HepG2 (cell line): ENCODE data around the gene CDK5R1. TPM values are rescaled to one million over a fixed set of nuclear protein-coding genes. Genes with fewer than 3 reads are reported as not detected.

Source experiments
- polyA plus RNA-seq, 8 experiments: library from polyadenylated mRNA; depleted of rRNA in 3 of 8; stranded (reverse) in 7 of 8; unstranded in 1 of 8; fragments of >200 nt; fragmentation: Illumina TruSeq in 4 of 8; extraction: Trizol in 4 of 8; gene quantifications; 2 replicates each; pipeline versions ENCODE4 v1.2.1 to v1.2.3, GENCODE V29; 2011 to 2016; ENCODE audit warnings: low read depth in 4 of 8, missing spikeins in 1 of 8, mixed read lengths in 1 of 8; ENCODE audit not compliant: insufficient read depth in 1 of 8
- small RNA-seq, 3 experiments: library from RNA; depleted of rRNA; stranded (forward); fragments of <200 nt; gene quantifications; one replicate each; pipeline ENCODE3, GENCODE V24; 2012; ENCODE audit warnings: low read depth in 2 of 3, low replicate concordance in 1 of 3; ENCODE audit not compliant: insufficient read length in 3 of 3, insufficient read depth in 2 of 3
- total RNA-seq, 5 experiments: library from RNA; depleted of rRNA; stranded (reverse); fragments of >200 nt; fragmentation: Illumina TruSeq; extraction: Trizol; gene quantifications; 2 replicates each; pipeline ENCODE4 v1.2.3, GENCODE V29; 2016; ENCODE audit warnings: low read depth in 1 of 5

The CDK5R1 gene
- total and polyA plus RNA-seq, 2 of the 13 experiments (the other 11 are each of a cell fraction or from before 2014, with no cell fraction given), result 1.1 to 3.9 TPM

Small RNA genes within 50 kb of the gene (small RNA-seq; reads per million reads assigned to genes)
- gene RF00019, result 0 reads per million in 3 experiments

Other genes starting within 250 kb of the CDK5R1 start
- 0.09 TPM in 1 of 2 replicates, not detected in the other for gene RHBDL3, start 221.2 kb upstream of the CDK5R1 start, total RNA-seq (2016; rRNA removed; fragmentation: Illumina TruSeq; extraction: Trizol)
- gene RHBDL3, start 221.2 kb upstream of the CDK5R1 start, polyA plus RNA-seq (2011; rRNA removed), result 0.04 TPM in 1 of 2 replicates, not detected in the other
- gene C17orf75, start 144.8 kb upstream of the CDK5R1 start, total RNA-seq (2016; rRNA removed; fragmentation: Illumina TruSeq; extraction: Trizol), result 33.0 and 41.9 TPM in 2 replicates
- gene C17orf75, start 144.8 kb upstream of the CDK5R1 start, polyA plus RNA-seq (2011; rRNA removed), result 13.4 and 16.2 TPM in 2 replicates
- gene ZNF207, start 136.8 kb upstream of the CDK5R1 start, total RNA-seq (2016; rRNA removed; fragmentation: Illumina TruSeq; extraction: Trizol), result 164 and 194 TPM in 2 replicates
- gene ZNF207, start 136.8 kb upstream of the CDK5R1 start, polyA plus RNA-seq (2011; rRNA removed), result 140 and 150 TPM in 2 replicates
- 152 and 233 TPM in 2 replicates for gene PSMD11, start 42.5 kb upstream of the CDK5R1 start, total RNA-seq (2016; rRNA removed; fragmentation: Illumina TruSeq; extraction: Trizol)
- gene PSMD11, start 42.5 kb upstream of the CDK5R1 start, polyA plus RNA-seq (2011; rRNA removed), result 64.2 and 69.8 TPM in 2 replicates